H1 (cell line): ENCODE results near the gene HSD11B1. TPM values are rescaled to one million over a fixed set of nuclear protein-coding genes. Genes with fewer than 3 reads are reported as not detected.

ENCODE experiments used
- CTCF ChIA-PET: fragments of 300-600 bp; sonication (Branson Sonifier 250); formaldehyde crosslinking; loops from one replicate; lab custom pipeline; 2021; ENCODE audit not compliant: partially characterized antibody; lab: Charles Lee
- POLR2A ChIA-PET: fragments of 300-600 bp; sonication (Branson Sonifier 250); formaldehyde crosslinking; loops from one replicate; lab custom pipeline; 2021; ENCODE audit warnings: inconsistent platforms; ENCODE audit not compliant: partially characterized antibody; lab: Charles Lee
- DNase-seq, 2 experiments: peaks; one replicate each; pipeline versions ENCODE4 v3.0.0 to v3.0.0-alpha.2; 2010 to 2022; ENCODE audit warnings: low spot score in 2 of 2, low read depth in 1 of 2, mixed read lengths in 1 of 2
- FAIRE-seq: peaks from 2 replicates; lab custom pipeline; 2011; peaks lifted over from hg19 to GRCh38; lab: Jason Lieb, UNC
- H2AFZ ChIP-seq: 2 replicates; pipeline ENCODE4 v1.8.1; 2012; ENCODE audit warnings: low read length, inconsistent platforms
- H2AK5ac ChIP-seq: 2 replicates; pipeline ENCODE4 v1.6.1; 2013; ENCODE audit warnings: low read depth, low read length
- H2BK120ac ChIP-seq: replicated peaks from 2 replicates; pipeline ENCODE3; 2013; ENCODE audit warnings: low read depth, low read length, inconsistent platforms
- H2BK12ac ChIP-seq: 2 replicates; pipeline ENCODE4 v1.6.1; 2013; ENCODE audit warnings: low read depth, low read length
- H2BK15ac ChIP-seq: 2 replicates; pipeline ENCODE4 v1.6.1; 2013; ENCODE audit warnings: low read length
- H2BK20ac ChIP-seq: 2 replicates; pipeline ENCODE4 v1.6.1; 2013; ENCODE audit warnings: low read length
- H2BK5ac ChIP-seq: 2 replicates; pipeline ENCODE4 v1.6.1; 2013; ENCODE audit warnings: low read depth, low read length
- H3K14ac ChIP-seq: 2 replicates; pipeline ENCODE4 v1.6.1; 2013; ENCODE audit warnings: inconsistent platforms; ENCODE audit not compliant: insufficient read length
- H3K18ac ChIP-seq: 2 replicates; pipeline ENCODE4 v1.6.1; 2013; ENCODE audit warnings: low read length; ENCODE audit errors: extremely low read depth
- H3K23ac ChIP-seq: 2 replicates; pipeline ENCODE4 v1.6.1; 2013; ENCODE audit warnings: inconsistent platforms; ENCODE audit not compliant: insufficient read length
- H3K23me2 ChIP-seq: 2 replicates; pipeline ENCODE4 v1.6.1; 2013; ENCODE audit warnings: low read depth, low read length
- H3K27ac ChIP-seq: 2 replicates; pipeline ENCODE4 v1.6.1; 2011; ENCODE audit warnings: low read depth, low read length, inconsistent platforms
- H3K27me3 ChIP-seq, 4 experiments: replicated peaks in 1 of 4; 1 replicate in 1 of 4; 2 replicates in 3 of 4; pipeline versions ENCODE4 v1.6.1 to v1.8.1; 2011 to 2013; ENCODE audit warnings: low read length in 3 of 4, mild to moderate bottlenecking in 3 of 4, inconsistent platforms in 2 of 4, mixed read lengths in 2 of 4, moderate library complexity in 1 of 4; ENCODE audit not compliant: control insufficient read depth in 3 of 4, insufficient read depth in 3 of 4; ENCODE audit errors: extremely low read depth in 1 of 4
- H3K36me3 ChIP-seq, 4 experiments: 2 replicates each; pipeline versions ENCODE4 v1.6.1 to v1.8.1; 2011 to 2013; ENCODE audit warnings: mild to moderate bottlenecking in 4 of 4, low read length in 3 of 4, moderate library complexity in 2 of 4, control low read depth in 1 of 4, inconsistent platforms in 1 of 4; ENCODE audit not compliant: insufficient read depth in 4 of 4, control insufficient read depth in 2 of 4
- H3K4ac ChIP-seq: replicated peaks from 2 replicates; pipeline ENCODE3; 2013; ENCODE audit warnings: low read length, low read depth, mixed read lengths, inconsistent platforms; ENCODE audit not compliant: insufficient read length
- H3K4me1 ChIP-seq, 4 experiments: replicated peaks in 1 of 4; 1 replicate in 1 of 4; 2 replicates in 3 of 4; pipeline versions ENCODE4 v1.6.1 to v1.8.1; 2011 to 2013; ENCODE audit warnings: low read length in 3 of 4, inconsistent platforms in 2 of 4, mixed read lengths in 1 of 4; ENCODE audit not compliant: insufficient read depth in 4 of 4, control insufficient read depth in 3 of 4
- H3K4me2 ChIP-seq, 2 experiments: 2 replicates each; pipeline versions ENCODE4 v1.6.1 to v1.8.1; 2011 to 2013; ENCODE audit warnings: low read depth in 2 of 2, low read length in 2 of 2, control low read depth in 1 of 2, inconsistent platforms in 1 of 2, mild to moderate bottlenecking in 1 of 2; ENCODE audit not compliant: insufficient read depth in 1 of 2
- H3K4me3 ChIP-seq, 4 experiments: fragments of 200-600, 300-600 bp in 1 of 4; sonication (generic), shearing (Covaris generic), sonication (Bioruptor Twin) in 1 of 4; 2 replicates each; pipeline versions ENCODE4 v1.5.1 to v1.8.1; 2011 to 2016; ENCODE audit warnings: low read length in 4 of 4, low read depth in 3 of 4, control low read depth in 2 of 4, inconsistent platforms in 2 of 4, mild to moderate bottlenecking in 2 of 4, mixed read lengths in 1 of 4, moderate library complexity in 1 of 4; ENCODE audit not compliant: insufficient read depth in 2 of 4; ENCODE audit errors: extremely low read depth in 1 of 4
- H3K56ac ChIP-seq: replicated peaks from 2 replicates; pipeline ENCODE3; 2013; ENCODE audit warnings: low read depth, mild to moderate bottlenecking, mixed read lengths, low read length, inconsistent platforms; ENCODE audit not compliant: insufficient read length
- H3K79me1 ChIP-seq: 2 replicates; pipeline ENCODE4 v1.6.1; 2013; ENCODE audit warnings: low read depth, low read length, control low read depth
- H3K79me2 ChIP-seq, 2 experiments: 2 replicates each; pipeline versions ENCODE4 v1.6.1 to v1.8.1; 2012 to 2013; ENCODE audit warnings: low read length in 2 of 2, mild to moderate bottlenecking in 2 of 2, inconsistent platforms in 1 of 2; ENCODE audit not compliant: insufficient read depth in 2 of 2, control insufficient read depth in 1 of 2
- H3K9ac ChIP-seq, 4 experiments: replicated peaks in 1 of 4; 1 replicate in 1 of 4; 2 replicates in 3 of 4; pipeline versions ENCODE4 v1.6.1 to v1.8.1; 2011 to 2013; ENCODE audit warnings: low read depth in 3 of 4, low read length in 3 of 4, control low read depth in 2 of 4, mild to moderate bottlenecking in 2 of 4, moderate library complexity in 2 of 4, inconsistent platforms in 1 of 4; ENCODE audit errors: extremely low read depth in 1 of 4
- H3K9me3 ChIP-seq, 2 experiments: 2 replicates each; pipeline versions ENCODE4 v1.6.1 to v1.8.1; 2012 to 2013; ENCODE audit warnings: mild to moderate bottlenecking in 2 of 2, moderate library complexity in 2 of 2, control low read depth in 1 of 2, inconsistent platforms in 1 of 2, low read depth in 1 of 2, low read length in 1 of 2, mixed read lengths in 1 of 2; ENCODE audit not compliant: insufficient read depth in 2 of 2
- H4K20me1 ChIP-seq, 2 experiments: replicated peaks in 1 of 2; 2 replicates each; pipeline versions ENCODE3 to v1.8.1; 2011 to 2013; ENCODE audit warnings: inconsistent platforms in 2 of 2, low read length in 2 of 2, mild to moderate bottlenecking in 1 of 2; ENCODE audit not compliant: insufficient read depth in 2 of 2, control insufficient read depth in 1 of 2
- H4K5ac ChIP-seq: 2 replicates; pipeline ENCODE4 v1.6.1; 2013; ENCODE audit warnings: low read length, low read depth, mixed read lengths, inconsistent platforms; ENCODE audit not compliant: insufficient read length
- H4K8ac ChIP-seq: 2 replicates; pipeline ENCODE4 v1.8.0; 2013; ENCODE audit warnings: mild to moderate bottlenecking, moderate library complexity, low read length, inconsistent platforms; ENCODE audit not compliant: insufficient read depth; ENCODE audit errors: extremely low read depth
- H4K91ac ChIP-seq: replicated peaks from 2 replicates; pipeline ENCODE3; 2013; ENCODE audit warnings: low read length, mixed read lengths, inconsistent platforms; ENCODE audit not compliant: insufficient read length
- ATF2 ChIP-seq: IDR thresholded peaks from 2 replicates; pipeline ENCODE4 v1.6.1; 2012; ENCODE audit warnings: low read length, inconsistent platforms
- CTBP2 ChIP-seq: IDR thresholded peaks from 2 replicates; pipeline ENCODE4 v1.7.0; 2011; ENCODE audit warnings: borderline replicate concordance, mild to moderate bottlenecking, moderate library complexity, mixed read lengths, low read length; ENCODE audit not compliant: insufficient read depth, insufficient read length
- EGR1 ChIP-seq: IDR thresholded peaks from 2 replicates; pipeline ENCODE4 v1.6.1; 2011; ENCODE audit warnings: low read depth, low read length, borderline replicate concordance
- HDAC6 ChIP-seq: IDR thresholded peaks from one replicate; pipeline ENCODE4 v1.7.1; 2012; ENCODE audit warnings: low read depth, mild to moderate bottlenecking, inconsistent platforms, low read length, moderate library complexity
- JUN ChIP-seq: IDR thresholded peaks from 2 replicates; pipeline ENCODE4 v1.6.1; 2011; ENCODE audit warnings: low read depth, mild to moderate bottlenecking, improper control_type of control experiment, low read length
- RNF2 ChIP-seq: fragments of 200-900, 300-1000 bp; sonication (generic); IDR thresholded peaks from 2 replicates; pipeline ENCODE4 v1.7.1; 2016; ENCODE audit warnings: borderline replicate concordance, low read depth, mild to moderate bottlenecking, antibody characterized with exemption, low read length; ENCODE audit not compliant: poor library complexity, severe bottlenecking; ENCODE audit errors: missing control alignments
- SIN3A ChIP-seq, 2 experiments: IDR thresholded peaks in 1 of 2; conservative IDR thresholded peaks in 1 of 2; 2 replicates each; pipeline ENCODE4 v1.6.1; 2011 to 2012; ENCODE audit warnings: low read length in 2 of 2, improper control_type of control experiment in 1 of 2, low read depth in 1 of 2, mild to moderate bottlenecking in 1 of 2
- SRF ChIP-seq: IDR thresholded peaks from 2 replicates; pipeline ENCODE4 v1.6.1; 2011; ENCODE audit warnings: mild to moderate bottlenecking, low read depth, low read length, moderate library complexity
- SUZ12 ChIP-seq: fragments of 200-600 bp; sonication (generic); IDR thresholded peaks from 2 replicates; pipeline ENCODE4 v1.6.1; 2012; ENCODE audit warnings: mild to moderate bottlenecking, inconsistent platforms, low read length, moderate library complexity, mixed read lengths
- TAF7 ChIP-seq: optimal IDR thresholded peaks from 2 replicates; pipeline ENCODE3; 2011; ENCODE audit warnings: low read depth, mild to moderate bottlenecking, inconsistent platforms, low read length, moderate library complexity, borderline replicate concordance
- WGBS, 2 experiments: shearing (Covaris generic) in 1 of 2; methylation state at CpG; one replicate each; pipeline versions ENCODE4 v1.1.6 to v1.1.7; 2013 to 2015; ENCODE audit warnings: low lambda C conversion rate in 2 of 2, mixed read lengths in 2 of 2, inconsistent platforms in 1 of 2, low coverage in 1 of 2, missing lambda C conversion rate in 1 of 2; ENCODE audit not compliant: insufficient replicate concordance in 2 of 2, insufficient coverage in 1 of 2, insufficient read length in 1 of 2; ENCODE audit errors: extremely low coverage in 1 of 2, missing lambda C conversion rate in 1 of 2; 5-methylcytosine and 5-hydroxymethylcytosine counted together
- polyA plus RNA-seq, 7 experiments: library from polyadenylated mRNA; depleted of rRNA in 3 of 7; stranded (reverse) in 5 of 7; unstranded in 2 of 7; fragments of >200 nt in 5 of 7; fragments of 200-250 nt in 2 of 7; gene quantifications; 1 replicate in 5 of 7; 2 replicates in 1 of 7; 4 replicates in 1 of 7; pipeline versions ENCODE4 v1.2.1 to v1.2.3, GENCODE V29; 2011 to 2013; ENCODE audit warnings: missing spikeins in 2 of 7, mixed read lengths in 2 of 7
- total RNA-seq: library from RNA; stranded (reverse); fragmentation: NEBNext Ultra II Directional; extraction: Animal tissue kit (Norgen Biotek cat#: 25700); gene quantifications from 2 replicates; pipeline ENCODE4 v1.2.1, GENCODE V29; 2021

The HSD11B1 gene
- total and polyA plus RNA-seq, 2 of the 8 experiments (the other 6 are each of a cell fraction or from before 2014, with no cell fraction given) = not detected

GRCh38 chr1:209749670-209750323 lies 45.2 kb downstream of the HSD11B1 start:
- H4K20me1 ChIP-seq = no peaks in the 10 kb centered on the region
- no peak overlapping the region for H3K14ac ChIP-seq
- no peaks in the 10 kb centered on the region for H3K79me2 ChIP-seq
- no peak overlapping the region for H3K4me2 ChIP-seq
- no peak overlapping the region for H2BK20ac ChIP-seq
- no peak overlapping the region for H2BK15ac ChIP-seq
- no peak overlapping the region for H2AK5ac ChIP-seq
- peaks cover 0 to 4% (median 0%) of the 10 kb centered on the region in 4 experiments; a peak in 1 of 7 replicates for H3K27me3 ChIP-seq
- H3K4me1 ChIP-seq = peaks cover 0 to 11% (median 0%) of the 10 kb centered on the region in 4 experiments; a peak in 1 of 7 replicates
- 88% methylated on average over 6 of the region's 6 CpGs; no CpG with 5 or more reads in 1 of the 2 experiments for WGBS, 2 experiments
- H3K18ac ChIP-seq = no peak overlapping the region
- CTCF ChIA-PET = interaction anchor here (1.4 to 4.0 kb wide), 9 partner anchors 10 to 180 kb away, joined by 3 to 22 read pairs (median 9); no protein-coding TSS in a partner anchor
- no peak overlapping the region for H4K8ac ChIP-seq
- no peak overlapping the region for H3K4me3 ChIP-seq
- no peak overlapping the region for H2BK12ac ChIP-seq
- no peak for FAIRE-seq
- DNase-seq = no peak
- H3K36me3 ChIP-seq = no peaks in the 10 kb centered on the region
- no peaks in the 10 kb centered on the region for H3K23me2 ChIP-seq
- H4K5ac ChIP-seq = no peak overlapping the region
- H3K23ac ChIP-seq = no peak overlapping the region
- H2BK5ac ChIP-seq = no peak overlapping the region
- no peaks in the 10 kb centered on the region for H3K79me1 ChIP-seq
- H3K4ac ChIP-seq = no peak overlapping the region
- no peak overlapping the region for H3K27ac ChIP-seq
- POLR2A ChIA-PET = no interaction called here
- no peak overlapping the region for H4K91ac ChIP-seq
- H3K56ac ChIP-seq = no peak overlapping the region
- H2BK120ac ChIP-seq = no peak overlapping the region
- H3K9me3 ChIP-seq = no peaks in the 10 kb centered on the region
- no peak overlapping the region for H2AFZ ChIP-seq
- H3K9ac ChIP-seq = no peak overlapping the region
- TF ChIP-seq SRF = no peak
- TF ChIP-seq EGR1 = no peak
- no peak for TF ChIP-seq HDAC6
- TF ChIP-seq SUZ12 = no peak
- no peak for TF ChIP-seq SIN3A (conservative IDR thresholded peaks at IDR 0.05 in 1 of 2, IDR thresholded peaks at IDR 0.05 in 1 of 2; ENCODE audit: low read depth in 1 of 2, low read length in 2 of 2)
- no peak for TF ChIP-seq CTBP2
- no peak for TF ChIP-seq ATF2
- no peak for TF ChIP-seq RNF2
- TF ChIP-seq TAF7 = no peak
- TF ChIP-seq JUN = no peak
